Stimulated activated CD4-positive, alpha-beta T cell treated with anti-CD3 and anti-CD28 coated beads, Interleukin-4, amount 100 ng/mL, for 4 hours (primary cell): Measurements from ENCODE around the gene TSPAN16.
"Not testable (repeated sequence)": the region's sequence is repeated elsewhere in the genome, so short reads cannot be mapped to it uniquely, and the experiment has no call there.

ENCODE experiments used
- DNase-seq, 2 experiments: peaks; one replicate each; pipeline ENCODE4 v3.0.0-alpha.2; 2020

TSPAN16 gene

GRCh38 chr19:11269408-11269807 is 26.6 kb upstream of the TSPAN16 start:
- DNase-seq: no peak

DNA sequence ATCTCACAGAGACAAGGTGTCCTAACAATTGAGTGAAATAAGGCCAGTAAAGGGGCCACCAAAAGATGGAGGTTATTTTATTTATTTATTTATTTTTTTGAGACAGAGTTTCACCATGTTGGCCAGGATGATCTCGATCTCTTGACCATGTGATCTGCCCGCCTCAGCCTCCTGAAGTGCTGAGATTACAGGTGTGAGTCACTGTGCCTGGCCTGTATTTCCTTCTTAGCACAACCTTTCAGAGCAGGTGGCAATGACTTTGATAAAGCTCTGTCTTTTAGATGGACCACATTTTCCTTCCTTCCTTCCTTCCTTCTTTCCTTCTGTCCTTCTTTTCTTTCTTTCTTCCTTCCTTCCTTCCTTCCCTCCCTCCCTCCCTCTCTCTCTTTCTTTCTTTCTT is 22.7 kb upstream of the TSPAN16 start:
- no peak for DNase-seq

DNA sequence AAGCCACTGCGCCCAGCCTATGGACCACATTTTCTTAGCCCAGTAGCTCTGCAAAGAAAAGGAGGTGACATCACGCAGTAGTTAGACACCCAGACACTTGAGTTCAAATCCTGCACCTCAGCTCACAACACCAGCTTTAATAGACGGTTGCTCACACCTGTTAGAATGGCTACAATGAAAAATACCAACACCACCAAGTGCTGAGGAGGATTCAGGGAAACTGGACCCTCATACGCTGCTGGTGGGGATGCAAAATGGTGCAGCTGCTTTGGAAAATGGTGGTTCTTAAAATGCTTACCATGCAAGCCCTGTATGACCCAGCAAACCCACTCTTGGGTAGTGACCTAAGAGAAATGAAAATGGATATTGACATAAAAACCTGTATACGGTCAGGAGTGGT is 22.0 kb upstream of the TSPAN16 start:
- no peak for DNase-seq

DNA sequence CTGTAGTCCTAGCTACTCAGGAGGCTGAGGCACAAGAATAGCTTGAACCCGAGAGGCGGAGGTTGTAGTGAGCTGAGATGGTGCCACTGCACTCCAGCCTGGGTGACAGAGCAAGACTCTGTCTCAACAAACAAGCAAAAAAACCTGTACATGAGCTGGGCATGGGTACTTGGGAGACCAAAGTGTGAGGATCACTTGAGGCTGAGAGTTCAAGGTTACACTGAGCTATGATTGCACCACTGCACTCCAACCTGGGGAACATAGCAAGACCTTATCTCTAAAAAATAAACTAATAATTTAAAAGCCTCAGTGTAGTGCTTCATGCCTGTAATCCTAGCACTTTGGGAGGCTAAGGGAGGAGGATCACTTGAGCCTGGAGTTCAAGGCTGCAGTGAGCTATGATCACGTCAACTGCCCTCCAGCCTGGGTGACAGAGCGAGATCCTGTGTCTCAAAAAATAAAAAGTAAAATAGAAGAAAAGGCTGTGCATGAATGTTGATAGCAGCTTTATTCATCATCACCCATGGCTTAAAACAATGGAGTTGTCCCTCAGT is 21.4 kb upstream of the TSPAN16 start:
- no peak for DNase-seq

DNA sequence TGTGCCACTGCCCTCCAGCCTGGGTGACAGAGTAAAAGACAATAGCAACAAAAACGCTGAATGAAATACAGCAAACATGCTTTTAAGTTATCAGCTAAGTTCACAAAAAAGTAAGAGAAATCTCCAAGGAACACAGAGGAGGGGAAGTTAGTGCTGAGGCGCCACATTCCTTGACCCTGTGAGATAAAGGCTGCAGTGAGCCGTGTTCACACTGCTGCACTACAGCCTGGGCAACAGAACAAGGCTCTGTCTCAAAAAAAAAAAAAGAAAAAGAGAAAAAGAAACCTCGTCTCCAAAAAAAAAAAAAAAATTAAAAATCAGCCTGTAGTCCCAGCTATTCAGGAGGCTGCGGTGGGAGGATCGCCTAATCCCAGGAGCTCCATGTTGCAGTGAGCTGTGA is 17.3 kb upstream of the TSPAN16 start:
- DNase-seq: no peak

GRCh38 chr19:11279505-11280236 is 16.3 kb upstream of the TSPAN16 start:
- DNase-seq: no peak

DNA sequence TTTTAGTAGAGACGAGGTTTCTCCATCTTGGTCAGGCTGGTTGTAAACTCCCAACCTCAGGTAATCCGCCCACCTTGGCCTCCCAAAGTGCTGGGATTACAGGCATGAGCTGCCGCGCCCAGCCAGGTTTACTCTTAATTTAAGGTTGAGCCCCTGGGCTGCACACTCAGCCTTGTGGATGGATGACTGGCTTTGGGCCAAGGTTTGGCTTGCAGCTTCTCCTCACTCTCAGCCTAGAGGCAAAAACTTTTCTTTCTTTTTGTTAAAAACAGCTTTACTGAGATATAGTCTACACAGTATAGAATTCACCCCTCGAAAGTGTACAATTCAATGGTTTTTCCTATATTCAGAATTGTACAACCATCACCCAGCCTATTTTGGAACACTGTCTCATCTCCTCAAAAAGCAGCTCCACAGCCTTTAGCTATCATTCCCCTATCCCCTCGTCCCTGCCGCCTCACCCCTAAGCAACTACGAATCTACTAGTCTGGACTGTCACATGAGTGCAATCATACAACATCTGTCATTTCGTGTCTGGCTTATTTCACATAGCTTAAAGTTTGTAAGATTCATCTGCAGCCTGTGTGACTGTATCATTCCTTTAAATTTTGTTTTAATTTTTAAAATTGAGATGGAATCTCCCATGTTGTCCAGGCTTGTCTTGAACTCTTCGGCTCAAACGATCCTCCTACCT is 14.5 kb upstream of the TSPAN16 start:
- no peak for DNase-seq

DNA sequence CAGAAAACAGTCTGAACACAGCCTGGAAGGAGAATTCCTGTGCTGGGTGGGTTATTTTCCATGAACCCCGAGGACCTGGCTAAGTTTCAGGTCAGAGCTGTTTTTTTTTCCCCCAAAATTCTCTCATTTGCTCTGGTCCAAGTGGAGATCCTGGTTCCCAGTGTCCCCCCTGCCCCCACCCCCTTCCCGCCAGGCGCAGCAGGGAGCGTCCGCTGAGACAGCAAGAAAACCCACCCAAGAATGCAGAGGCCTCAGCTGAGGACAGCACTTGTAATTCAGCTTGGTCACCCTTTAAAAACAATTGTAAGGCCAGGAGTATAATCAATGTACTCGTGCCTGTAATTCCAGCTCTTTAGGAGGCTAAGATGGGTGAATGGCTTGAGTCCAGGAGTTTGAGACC is 11.4 kb upstream of the TSPAN16 start:
- no peak for DNase-seq

DNA sequence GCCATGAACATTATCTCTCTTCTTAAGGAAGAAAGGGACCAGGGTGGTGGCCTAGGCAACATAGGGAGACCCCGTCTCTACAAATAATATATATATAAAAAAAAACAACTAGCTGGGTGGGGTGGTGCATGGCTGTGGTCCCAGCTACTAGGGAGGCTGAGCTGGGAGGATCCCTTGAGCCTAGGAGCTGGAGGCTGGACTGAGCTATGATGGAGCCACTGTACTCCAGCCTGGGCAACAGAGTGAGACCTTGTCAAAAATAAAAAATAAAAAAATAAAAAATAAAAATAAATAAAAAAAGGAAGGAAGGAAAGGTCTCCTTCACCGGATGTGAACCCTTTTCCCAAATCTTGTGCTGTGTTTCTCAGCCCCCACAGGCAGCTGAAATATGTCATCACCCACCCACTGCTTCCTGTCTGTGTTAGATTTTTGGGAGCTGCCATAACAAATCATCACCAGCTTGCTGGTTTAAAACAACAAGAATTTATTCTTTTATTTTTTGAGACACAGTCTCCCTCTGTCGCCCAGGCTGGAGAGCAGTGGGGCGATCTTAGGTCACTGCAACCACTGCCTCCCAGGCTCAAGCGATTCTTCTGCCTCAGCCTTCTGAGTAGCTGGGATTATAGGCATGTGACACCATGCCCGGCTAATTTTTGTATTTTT is 9.5 kb upstream of the TSPAN16 start:
- DNase-seq: no peak

DNA sequence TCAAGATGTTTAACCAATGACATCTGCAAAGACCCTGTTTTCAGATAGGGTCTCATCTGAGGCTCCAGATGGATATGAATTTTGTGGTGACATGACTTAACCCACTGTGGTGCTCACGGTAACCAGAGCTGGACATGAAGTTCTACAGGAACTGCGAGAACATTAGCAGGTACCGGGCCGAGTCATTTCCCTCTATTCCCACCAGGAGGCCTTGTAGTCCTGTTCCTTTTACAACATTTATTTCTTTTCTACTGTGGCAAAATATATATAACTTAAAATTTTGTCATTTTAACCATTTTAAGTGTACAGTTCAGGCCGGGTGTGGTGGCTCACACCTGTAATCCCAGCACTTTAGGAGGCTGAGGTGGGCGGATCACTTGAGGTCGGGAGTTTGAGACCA is 7.6 kb upstream of the TSPAN16 start:
- DNase-seq: no peak

DNA sequence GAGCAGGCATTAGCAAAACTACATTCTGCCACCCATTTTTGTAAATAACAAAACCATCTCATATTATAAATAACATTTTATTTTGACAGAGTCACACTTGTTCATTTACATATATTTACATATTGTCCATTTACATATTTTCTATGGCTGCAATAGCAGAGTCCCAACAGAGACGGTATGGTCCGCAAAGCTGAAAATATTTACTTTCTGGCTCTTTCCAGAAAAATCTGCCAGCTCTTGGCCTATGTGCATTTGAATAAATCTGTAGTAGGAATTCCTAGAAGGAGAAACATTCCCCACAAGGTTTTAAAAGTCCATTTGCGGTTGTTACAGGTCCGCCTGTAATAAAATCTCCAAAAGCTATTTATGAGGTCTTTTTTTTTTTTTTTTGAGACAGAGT is 5.7 kb upstream of the TSPAN16 start:
- DNase-seq: no peak

DNA sequence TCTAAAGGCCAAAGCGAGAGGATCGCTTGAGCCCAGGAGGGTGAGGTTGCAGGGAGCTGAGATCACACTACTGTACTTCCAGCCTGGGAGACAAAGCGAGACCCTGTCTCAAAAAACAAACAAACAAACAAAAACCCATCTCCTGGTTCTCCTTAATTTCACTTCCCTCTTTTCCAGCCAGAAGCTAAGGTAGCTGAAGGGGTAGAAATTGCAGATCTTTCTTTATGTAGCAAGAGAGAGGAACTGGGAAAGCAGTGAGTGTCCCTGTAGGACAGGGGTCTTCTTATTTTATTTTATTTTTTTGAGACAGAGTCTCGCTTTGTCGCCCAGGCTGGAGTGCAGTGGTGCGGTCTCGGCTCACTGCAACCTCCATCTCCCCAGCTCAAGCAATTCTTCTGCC is 4.5 kb upstream of the TSPAN16 start:
- no peak for DNase-seq

DNA sequence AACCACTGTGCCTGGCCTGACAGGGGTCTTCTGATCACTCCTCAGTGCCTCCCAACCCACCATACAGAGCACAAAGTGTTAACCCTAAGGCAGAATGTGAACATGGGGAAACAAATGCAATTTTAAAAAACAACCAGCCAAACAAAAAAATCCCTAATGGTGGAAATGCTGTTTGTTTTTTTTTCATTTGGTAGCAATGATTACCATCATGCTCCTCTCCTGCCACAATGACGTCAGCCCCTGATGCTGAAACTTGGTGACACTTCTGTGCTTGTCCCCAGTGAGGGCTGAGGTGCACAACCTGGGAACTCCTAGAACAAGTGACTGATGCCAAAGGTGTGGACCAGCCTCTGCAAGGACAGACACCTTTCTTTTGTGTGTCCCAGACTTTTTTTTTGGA is 4.0 kb upstream of the TSPAN16 start:
- DNase-seq: no peak

DNA sequence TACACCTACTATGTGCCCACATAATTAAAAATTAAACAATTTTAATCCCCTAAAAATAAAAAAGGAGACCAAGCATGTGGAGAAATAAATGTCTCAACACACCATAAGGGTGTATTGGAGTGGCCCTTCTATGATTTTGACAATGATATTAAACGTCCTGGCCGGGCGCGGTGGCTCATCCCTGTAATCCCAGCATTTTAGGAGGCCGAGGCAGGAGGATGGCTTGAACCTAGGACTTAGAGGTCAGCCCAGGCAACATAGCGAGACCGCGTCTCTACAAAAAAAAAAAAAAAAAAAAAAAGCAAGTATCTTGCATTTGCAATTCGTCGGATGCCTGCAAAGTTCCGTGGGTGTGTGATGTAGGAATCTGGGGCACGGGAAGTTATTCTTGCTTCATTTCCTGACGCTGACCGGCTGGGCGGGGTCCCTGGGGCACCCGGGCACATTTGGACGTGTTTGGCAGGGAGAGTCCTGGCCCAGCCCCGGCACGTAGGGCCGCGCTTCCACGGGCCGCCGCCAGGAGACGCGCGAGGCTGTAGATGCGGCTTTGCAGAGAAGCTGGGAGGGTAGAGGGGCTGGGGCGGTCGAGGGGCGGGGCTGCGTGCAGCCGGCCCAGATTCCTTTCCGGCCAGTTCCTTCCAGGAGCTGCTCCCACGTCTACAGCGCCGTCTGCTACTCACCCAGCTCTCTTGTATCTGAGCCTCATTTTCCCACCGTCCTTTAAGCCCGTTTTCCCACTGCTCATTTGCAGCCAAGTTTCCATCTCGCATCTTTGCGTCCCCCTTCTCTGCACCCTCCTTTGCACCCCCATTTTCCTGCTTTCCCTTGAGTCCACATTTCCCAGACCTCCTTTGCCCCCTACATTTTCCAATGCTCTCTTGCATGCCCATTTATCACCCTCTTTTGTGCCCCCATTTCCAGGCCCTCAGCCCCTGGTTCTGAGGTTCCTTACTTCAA is 2.2 kb upstream of the TSPAN16 start:
- peak; percentile 72 to 81 for DNase-seq

DNA sequence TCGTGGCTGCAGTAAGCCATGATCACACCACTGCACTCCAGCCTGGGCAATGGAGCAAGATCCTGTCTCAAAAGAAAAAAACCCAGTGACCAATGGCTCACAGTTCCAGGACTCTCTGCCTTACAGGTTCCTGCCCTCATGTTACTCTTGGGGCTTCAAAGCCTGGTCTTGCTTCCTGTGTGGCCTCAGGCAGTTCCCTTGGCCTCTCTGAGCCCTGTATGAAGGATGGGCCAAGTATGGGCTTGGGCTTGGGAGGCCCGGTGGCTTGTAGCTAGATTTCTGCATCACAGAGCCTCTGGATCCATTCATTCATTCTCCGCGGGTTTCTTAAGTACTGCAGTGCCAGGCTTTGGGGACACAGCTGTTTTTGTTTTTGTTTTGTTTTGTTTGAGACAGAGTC is 780 bp upstream of the TSPAN16 start:
- DNase-seq: no peak

GRCh38 chr19:11296264-11296663 is 304 bp downstream of the TSPAN16 start:
- DNase-seq: no peak

- no peak for DNase-seq
Observed at GRCh38 chr19:11299946-11300810, 4.2 kb downstream of the TSPAN16 start.

DNA sequence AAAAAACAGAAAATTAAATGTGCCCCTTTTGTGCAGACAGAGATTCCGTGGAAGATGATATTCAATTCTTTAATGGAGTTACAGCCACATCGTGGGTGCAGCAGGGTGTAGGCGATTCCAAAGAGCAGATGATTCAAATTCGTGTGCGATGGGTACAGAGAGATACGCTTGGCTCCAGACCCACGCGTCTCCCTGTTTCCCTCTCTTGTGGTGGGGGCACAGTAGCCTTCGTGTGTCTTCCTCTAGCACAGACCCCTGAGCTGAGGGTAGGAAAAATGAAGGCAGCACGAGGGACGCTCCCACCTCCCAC is 4.8 kb downstream of the TSPAN16 start:
- no peak for DNase-seq

- no peak for DNase-seq
Observed at GRCh38 chr19:11304936-11305335, 9.0 kb downstream of the TSPAN16 start.

- DNase-seq: no peak
Observed at GRCh38 chr19:11306337-11306736, 10.4 kb downstream of the TSPAN16 start.

DNA sequence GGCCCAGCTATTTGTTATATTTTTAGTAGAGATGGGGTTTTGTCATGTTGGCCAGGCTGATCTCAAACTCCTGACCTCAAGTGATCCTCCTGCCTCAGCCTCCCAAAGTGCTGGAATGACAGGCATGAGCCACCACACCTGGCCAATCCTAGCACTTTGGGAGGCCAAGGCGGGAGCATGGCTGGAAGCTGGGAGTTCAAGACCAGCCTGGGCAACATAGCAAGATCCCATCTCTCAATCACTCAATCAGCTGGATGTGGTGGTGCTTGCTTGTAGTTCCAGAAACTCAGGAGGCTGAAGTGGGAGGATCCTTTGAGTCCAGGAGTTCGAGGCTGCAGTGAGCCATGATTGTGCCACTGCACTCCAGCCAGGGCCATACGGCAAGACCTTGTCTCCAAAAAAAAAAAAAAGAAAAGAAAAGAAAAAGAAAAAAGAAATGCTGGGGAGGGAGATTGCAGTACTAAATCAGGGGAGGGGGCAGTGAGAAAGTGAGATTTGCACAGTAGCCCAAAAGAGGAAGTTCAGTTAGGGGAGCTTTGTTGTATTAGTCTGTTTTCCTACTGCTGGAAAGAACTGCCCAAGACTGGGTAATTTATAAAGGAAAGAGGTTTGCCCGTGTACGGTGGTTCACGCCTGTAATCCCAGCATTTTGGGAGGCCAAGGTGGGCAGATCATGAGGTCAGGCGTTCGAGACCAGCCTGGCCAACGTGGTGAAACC is 24.5 kb downstream of the TSPAN16 start:
- DNase-seq: not testable (repeated sequence)
